LNCaP clone FGC (cell line): ENCODE results near the gene NFATC3.

Experiments used
- DNase-seq: peaks from one replicate; pipeline ENCODE4 v3.0.0-alpha.2; 2011; ENCODE audit warnings: low read depth
- H3K4me3 ChIP-seq: 2 replicates; pipeline ENCODE4 v1.5.1; 2011; ENCODE audit warnings: mild to moderate bottlenecking, low read depth, low read length, control low read depth
- TF ChIP-seq, protein P1 (sequence below): IDR thresholded peaks from 2 replicates; pipeline ENCODE4 v1.5.1; 2012; ENCODE audit warnings: mild to moderate bottlenecking; ENCODE audit not compliant: control insufficient read depth, insufficient read depth; ENCODE audit errors: extremely low read depth

Gene NFATC3

DNA sequence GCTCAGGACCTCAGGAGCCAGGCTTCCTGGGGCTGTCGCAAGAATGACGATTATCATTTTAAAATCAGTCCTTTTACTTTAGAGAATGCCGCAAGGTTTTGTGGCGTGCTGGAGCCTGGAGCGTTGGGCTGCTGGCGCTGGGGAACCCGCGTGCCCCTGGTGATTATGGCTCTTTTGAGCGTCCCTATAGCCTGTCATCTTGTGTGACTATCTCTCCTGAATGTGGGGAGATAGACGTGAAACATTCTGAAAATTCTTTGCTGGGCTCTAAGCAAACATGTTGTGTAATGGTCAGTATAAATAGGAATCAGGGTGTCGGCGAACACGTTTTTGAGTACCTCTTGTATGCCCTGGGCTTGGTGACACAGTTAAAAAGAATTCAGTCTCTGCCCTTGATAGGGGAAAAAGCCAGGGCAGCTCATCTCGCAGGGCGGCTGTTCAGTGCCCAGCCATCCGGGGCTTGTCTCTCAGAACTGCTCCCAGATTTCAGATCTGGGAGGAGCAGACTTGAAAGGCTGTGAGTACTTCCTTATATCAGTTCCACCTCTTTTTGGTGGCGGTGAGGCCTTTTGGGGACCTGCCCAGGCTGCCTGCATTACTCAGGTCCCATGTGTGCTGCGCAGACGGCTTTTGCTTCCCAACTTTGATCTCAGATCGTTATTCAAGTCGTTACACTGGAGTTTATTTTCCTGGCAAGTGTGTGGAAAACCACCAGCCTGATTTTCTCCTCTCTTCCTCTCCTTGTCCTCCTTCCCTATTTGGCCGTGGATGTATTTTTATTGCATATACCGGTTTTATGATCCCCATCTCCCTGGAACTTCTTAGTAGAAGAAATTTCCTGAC lies 180.1 kb downstream of the NFATC3 start:
- peak overlapping the region; percentile 91 for H3K4me3 ChIP-seq
- DNase-seq, result no peak
- TF ChIP-seq, protein P1, sequence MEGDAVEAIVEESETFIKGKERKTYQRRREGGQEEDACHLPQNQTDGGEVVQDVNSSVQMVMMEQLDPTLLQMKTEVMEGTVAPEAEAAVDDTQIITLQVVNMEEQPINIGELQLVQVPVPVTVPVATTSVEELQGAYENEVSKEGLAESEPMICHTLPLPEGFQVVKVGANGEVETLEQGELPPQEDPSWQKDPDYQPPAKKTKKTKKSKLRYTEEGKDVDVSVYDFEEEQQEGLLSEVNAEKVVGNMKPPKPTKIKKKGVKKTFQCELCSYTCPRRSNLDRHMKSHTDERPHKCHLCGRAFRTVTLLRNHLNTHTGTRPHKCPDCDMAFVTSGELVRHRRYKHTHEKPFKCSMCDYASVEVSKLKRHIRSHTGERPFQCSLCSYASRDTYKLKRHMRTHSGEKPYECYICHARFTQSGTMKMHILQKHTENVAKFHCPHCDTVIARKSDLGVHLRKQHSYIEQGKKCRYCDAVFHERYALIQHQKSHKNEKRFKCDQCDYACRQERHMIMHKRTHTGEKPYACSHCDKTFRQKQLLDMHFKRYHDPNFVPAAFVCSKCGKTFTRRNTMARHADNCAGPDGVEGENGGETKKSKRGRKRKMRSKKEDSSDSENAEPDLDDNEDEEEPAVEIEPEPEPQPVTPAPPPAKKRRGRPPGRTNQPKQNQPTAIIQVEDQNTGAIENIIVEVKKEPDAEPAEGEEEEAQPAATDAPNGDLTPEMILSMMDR, result no peak

DNA sequence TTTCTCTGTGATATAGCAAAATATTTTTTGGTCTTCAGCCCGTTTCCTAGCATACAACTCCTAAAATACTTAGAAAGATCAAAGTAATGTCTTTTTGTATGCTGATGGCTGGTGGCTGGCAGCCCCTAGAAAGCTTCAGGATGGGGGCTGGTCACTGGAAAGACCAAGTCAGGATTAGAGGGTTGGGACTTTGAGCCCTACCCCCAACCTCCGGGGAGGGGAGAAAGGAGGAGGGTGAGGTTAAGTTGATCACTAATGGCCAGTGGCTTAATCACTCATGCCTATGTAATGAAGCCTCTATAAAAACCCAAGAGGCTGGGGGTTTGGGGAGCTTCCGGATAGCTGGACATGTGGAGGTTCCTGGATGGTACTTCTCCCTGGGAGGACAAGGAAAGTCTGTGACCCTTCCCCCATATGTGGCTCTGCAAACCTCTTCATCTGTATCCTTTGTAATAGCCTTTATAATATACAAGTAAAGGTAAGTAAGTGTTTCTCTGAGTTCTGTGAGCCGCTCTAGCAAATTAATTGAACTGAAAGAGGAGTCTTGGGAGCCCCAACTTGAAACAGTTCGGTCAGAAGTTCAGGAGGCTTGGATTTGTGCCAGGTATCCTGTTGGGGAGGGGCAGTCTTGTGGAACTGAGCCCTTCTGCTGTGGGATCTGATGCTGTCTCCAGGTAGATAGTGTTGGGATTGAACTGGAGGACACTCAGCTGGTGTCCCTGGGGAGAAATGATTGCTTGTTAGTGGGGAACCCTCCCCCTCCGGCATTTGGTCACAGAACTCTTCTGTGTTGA lies 182.6 kb downstream of the NFATC3 start:
- no peak for DNase-seq
- TF ChIP-seq, protein P1, result no peak
- no peak overlapping the region for H3K4me3 ChIP-seq

DNA sequence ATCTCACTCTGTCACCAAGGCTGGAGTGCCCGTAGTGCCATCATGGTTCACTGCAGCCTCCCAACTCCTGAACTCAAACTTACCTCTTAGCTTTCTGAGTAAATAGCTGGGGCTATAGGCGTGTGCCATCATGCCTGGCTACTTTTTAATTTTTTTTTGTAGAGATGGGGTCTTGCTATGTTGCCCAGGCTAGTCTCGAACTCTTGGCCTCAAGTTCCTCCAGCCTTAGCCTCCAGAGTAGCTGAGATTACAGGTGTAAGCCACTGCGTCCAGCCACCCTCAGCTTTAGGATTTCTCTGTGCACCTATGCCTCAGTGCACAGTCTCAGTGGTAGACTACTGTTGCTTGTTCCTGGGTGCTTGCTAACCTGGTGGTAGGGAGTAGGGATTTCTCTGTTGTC lies 184.6 kb downstream of the NFATC3 start:
- DNase-seq, result no peak
- H3K4me3 ChIP-seq, result no peak overlapping the region
- TF ChIP-seq, protein P1, result no peak

DNA sequence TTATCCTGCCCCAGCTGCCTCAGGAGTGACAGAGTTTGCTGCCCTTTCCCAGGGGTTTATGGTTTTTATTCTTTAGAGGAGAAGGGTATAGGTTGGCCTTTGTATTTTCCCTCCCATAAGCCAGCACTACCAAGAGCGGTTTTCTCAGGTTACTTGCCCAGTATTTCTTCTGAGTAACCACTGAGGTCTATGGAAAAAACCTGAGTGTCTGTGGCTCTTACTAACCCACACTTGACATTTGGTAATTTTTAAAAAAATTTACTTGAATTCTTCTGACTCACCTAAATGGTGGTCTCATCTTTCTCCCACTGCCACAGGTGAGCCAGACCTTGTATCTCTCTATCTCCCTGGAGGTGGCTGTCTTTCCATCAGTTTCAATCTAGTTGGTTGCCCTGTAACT lies 185.2 kb downstream of the NFATC3 start:
- H3K4me3 ChIP-seq, result no peak overlapping the region
- TF ChIP-seq, protein P1, result no peak
- DNase-seq, result no peak

DNA sequence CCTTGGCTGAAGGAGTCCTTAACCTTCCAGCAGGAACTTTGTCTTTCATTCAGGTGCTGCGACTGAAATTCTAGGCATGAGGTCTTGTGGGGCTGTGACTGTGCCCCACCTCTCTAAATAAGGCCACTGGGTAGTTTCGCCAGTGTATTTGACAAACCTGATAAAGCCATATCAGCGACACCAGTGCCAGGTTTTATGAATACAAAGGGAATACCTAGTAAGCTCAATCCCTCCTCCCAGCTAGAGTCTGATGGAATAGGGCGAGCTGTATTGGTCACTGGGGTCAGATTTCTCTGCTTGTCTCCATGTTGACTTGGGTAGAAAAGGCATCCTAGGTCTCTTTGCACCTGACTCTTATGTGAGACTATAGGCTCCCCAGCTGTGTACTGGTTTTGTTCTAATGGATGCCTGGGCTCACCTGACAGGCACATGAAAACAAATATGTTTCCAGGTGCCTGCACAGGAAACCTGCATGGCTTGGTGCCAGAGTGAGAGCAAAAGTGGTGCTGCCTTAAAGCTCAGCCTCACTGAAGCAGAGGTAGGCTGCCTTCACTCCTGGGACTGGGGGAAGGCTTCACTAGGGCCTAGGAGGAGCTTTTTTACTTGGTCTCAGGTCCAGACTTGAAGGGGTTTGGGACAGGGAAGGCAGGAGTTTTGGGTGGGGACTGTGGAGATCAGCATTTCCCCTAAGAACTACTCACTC lies 187.5 kb downstream of the NFATC3 start:
- H3K4me3 ChIP-seq, result no peak overlapping the region
- TF ChIP-seq, protein P1, result no peak
- DNase-seq, result no peak

DNA sequence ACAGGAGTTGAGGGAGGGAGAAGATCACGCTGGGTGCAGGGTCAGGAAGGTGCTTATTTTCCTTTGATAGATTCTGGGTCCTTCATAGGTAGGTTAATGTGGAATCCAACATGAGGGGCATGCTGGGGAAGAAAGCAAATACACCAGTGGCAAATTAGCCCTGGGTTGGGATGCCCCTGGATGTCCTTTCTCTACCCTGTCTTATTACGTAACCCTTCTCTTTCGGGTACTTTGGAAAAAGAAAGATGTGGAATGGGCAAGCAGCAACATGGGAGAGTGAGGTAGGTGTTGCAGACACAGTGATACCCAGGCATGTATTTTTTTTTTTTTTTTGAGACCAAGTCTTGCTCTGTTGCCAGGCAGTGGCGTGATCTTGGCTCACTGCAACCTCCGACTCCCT lies 188.3 kb downstream of the NFATC3 start:
- no peak overlapping the region for H3K4me3 ChIP-seq
- DNase-seq, result no peak
- TF ChIP-seq, protein P1, result no peak
